Immature natural killer cell (primary cell): ENCODE results near the gene DOCK8. TPM values are rescaled to one million over a fixed set of nuclear protein-coding genes. Genes with fewer than 3 reads are reported as not detected.

Experiments used
- DNase-seq, 3 donors: peaks; one replicate each; pipeline ENCODE4 v3.0.0; 2022; ENCODE audit warnings: mixed read lengths in 1 of 3
- H3K27ac Mint-ChIP-seq, 6 donors: one replicate each; pipeline ENCODE4 v1.8.0; 2020; ENCODE audit warnings: mixed read lengths in 6 of 6, mild to moderate bottlenecking in 5 of 6, inconsistent platforms in 4 of 6, moderate library complexity in 3 of 6
- H3K27me3 Mint-ChIP-seq, 3 donors: one replicate each; pipeline ENCODE4 v1.8.0; 2020 to 2021; ENCODE audit warnings: low read depth in 3 of 3, mild to moderate bottlenecking in 3 of 3, mixed read lengths in 3 of 3, moderate library complexity in 3 of 3, inconsistent platforms in 1 of 3
- H3K36me3 Mint-ChIP-seq, 3 donors: one replicate each; pipeline ENCODE4 v1.8.0; 2020; ENCODE audit warnings: mixed read lengths in 3 of 3, inconsistent platforms in 2 of 3, mild to moderate bottlenecking in 2 of 3
- H3K4me1 Mint-ChIP-seq, 2 donors: one replicate each; pipeline ENCODE4 v1.8.0; 2020; ENCODE audit warnings: inconsistent platforms in 2 of 2, mild to moderate bottlenecking in 2 of 2, mixed read lengths in 2 of 2, moderate library complexity in 1 of 2
- H3K4me3 Mint-ChIP-seq, 5 donors: one replicate each; pipeline ENCODE4 v1.8.0; 2020; ENCODE audit warnings: mild to moderate bottlenecking in 5 of 5, mixed read lengths in 5 of 5, inconsistent platforms in 3 of 5, moderate library complexity in 3 of 5
- H3K9me3 Mint-ChIP-seq, 6 donors: one replicate each; pipeline ENCODE4 v1.8.0; 2020; ENCODE audit warnings: mild to moderate bottlenecking in 6 of 6, mixed read lengths in 6 of 6, inconsistent platforms in 4 of 6, moderate library complexity in 3 of 6
- polyA plus RNA-seq, 3 donors: library from polyadenylated mRNA; unstranded; fragments of 300-500 nt; fragmentation: Illumina TruSeq; gene quantifications; one replicate each; pipeline ENCODE4 v1.2.3, GENCODE V29; 2021

Gene DOCK8
- polyA plus RNA-seq, 3 donors from 2014 or later, result 15.3 to 81.9 (median 25.7) TPM

DNA sequence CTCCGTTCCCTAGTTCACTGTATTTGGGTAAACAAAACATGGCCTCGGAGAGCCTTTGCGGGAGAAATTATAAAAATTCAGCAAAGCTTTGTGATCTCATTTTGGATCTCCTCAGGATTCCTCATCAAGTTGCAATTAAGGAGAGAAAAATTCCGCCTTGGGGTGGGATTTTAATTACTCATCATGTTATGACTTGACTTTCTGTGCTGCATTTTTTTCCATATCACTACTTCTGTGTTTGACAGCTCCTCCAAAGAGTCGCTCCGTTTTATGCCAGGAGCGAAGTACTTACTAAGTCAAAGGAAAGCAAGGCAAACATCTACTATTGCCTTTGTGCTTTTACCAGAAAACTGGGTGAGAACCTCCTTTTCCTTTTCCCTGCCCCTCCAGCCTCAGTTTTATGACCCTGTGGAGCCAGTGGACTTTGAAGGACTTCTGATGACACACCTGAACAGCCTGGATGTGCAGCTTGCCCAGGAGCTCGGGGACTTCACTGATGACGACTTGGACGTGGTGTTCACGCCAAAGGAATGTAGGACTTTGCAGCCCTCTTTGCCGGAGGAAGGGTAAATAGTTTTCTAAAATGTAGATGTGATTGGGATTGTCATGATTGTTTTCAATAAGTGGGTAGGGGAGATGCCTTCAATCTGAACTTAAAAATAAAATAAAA lies 71.5 kb downstream of the DOCK8 start:
- peaks cover 0 to 7% (median 0%) of the 10 kb centered on the region in 3 donors for H3K27me3 Mint-ChIP-seq
- H3K4me1 Mint-ChIP-seq, result peaks cover 60 to 85% of the 10 kb centered on the region in 2 donors
- peaks cover 4 to 50% (median 28%) of the 10 kb centered on the region in 3 donors for H3K36me3 Mint-ChIP-seq
- no peak for DNase-seq
- peak overlapping the region in 5 of 6 donors; percentile 11 to 87 (median 71) for H3K27ac Mint-ChIP-seq
- H3K9me3 Mint-ChIP-seq, result no peaks in the 10 kb centered on the region
- H3K4me3 Mint-ChIP-seq, result no peak overlapping the region

DNA sequence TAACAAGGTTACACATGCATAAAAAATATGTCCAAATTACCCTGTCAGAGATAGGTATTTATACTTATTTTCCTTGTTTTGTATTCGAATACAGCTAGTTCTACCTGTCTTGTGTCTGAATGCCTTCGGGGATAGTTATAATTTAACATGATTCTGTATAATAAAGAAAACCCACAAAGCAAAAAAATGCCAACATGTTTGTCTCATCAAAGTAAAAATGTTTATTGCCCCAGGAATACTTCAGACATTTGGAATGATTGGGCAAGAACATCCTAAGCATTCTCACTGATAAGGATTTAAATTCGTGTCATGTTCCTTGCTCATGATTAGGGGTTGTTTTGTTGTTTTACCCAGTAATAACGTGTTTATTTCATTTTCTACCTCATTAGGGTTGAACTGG lies 74.5 kb downstream of the DOCK8 start:
- DNase-seq, result no peak
- peaks cover 0 to 2% (median 0%) of the 10 kb centered on the region in 3 donors for H3K27me3 Mint-ChIP-seq
- peaks cover 10 to 60% (median 33%) of the 10 kb centered on the region in 3 donors for H3K36me3 Mint-ChIP-seq
- no peak overlapping the region for H3K4me3 Mint-ChIP-seq
- no peaks in the 10 kb centered on the region for H3K9me3 Mint-ChIP-seq
- peak overlapping the region in 2 of 6 donors; percentile 39 to 47 for H3K27ac Mint-ChIP-seq
- H3K4me1 Mint-ChIP-seq, result peaks cover 41 to 73% of the 10 kb centered on the region in 2 donors

DNA sequence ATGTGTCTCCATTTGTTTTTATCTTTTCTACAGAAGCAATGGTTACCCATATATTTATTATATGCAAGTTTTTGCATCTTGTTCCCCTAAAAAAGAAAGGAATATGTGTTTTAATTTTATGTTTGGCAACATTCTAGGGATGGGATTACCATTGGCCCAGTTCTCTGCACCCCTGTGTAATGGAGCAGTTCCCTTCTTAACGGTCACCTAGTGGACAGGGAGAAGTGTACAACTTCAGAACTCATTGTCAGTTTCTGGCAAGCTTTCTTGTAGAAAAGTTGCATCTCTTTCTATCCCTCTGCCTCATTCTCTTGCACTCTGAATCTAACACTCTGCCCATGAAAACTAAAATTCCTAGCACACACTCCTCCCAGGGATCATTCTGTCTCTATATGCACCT lies 78.2 kb downstream of the DOCK8 start:
- Mint-ChIP-seq H3K9me3 (no peaks in the 10 kb centered on the region), H3K27ac (peak overlapping the region in 5 of 6 donors; percentile 1 to 29 (median 8)), H3K36me3 (peaks cover 13 to 39% (median 19%) of the 10 kb centered on the region in 3 donors), H3K4me1 (peaks cover 40 to 69% of the 10 kb centered on the region in 2 donors), H3K4me3 (no peak overlapping the region), H3K27me3 (peaks cover 0 to 2% (median 0%) of the 10 kb centered on the region in 3 donors)
- no peak for DNase-seq

DNA sequence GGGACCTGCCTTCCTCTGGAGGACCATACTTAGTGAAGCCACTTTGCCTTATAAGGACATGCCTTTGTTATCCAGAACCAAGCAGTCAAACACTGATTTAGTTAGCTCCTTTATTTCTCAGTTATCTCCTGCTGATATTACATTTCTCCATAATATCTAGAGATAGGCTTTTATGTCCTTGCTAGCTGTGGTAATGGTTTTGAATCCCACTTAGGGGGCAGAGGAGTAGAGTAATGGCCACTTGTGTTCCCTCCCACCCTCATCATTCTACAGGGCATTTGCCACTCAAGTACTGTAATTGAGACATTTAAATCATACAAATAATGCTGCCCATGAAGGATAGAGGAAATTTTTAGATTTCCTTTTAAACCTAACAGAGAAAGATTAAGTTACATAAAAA lies 80.9 kb downstream of the DOCK8 start:
- H3K27ac Mint-ChIP-seq, result peak overlapping the region in 3 of 6 donors; percentile 50 to 80 (median 50)

DNA sequence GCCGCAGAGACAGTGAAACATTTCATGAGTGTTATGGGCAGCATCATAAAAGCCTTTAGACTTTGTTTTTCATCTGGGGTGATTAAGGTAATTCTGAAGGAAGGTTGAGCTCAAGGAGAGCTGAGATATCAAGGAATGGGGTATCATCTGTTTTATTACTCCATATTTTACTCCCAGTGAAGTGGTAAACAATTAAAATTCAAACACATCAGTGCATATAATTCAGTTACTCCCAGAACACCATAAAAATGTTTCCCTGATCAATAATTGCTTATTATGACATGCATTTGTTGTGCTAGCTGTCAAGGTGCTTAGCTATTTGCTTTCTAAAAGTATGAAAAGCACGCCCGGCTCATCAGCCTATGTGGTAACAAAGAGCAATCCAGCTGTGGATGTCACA lies 81.7 kb downstream of the DOCK8 start:
- peaks cover 38 to 57% of the 10 kb centered on the region in 2 donors for H3K4me1 Mint-ChIP-seq
- H3K27me3 Mint-ChIP-seq, result peaks cover 0 to 2% (median 0%) of the 10 kb centered on the region in 3 donors
- peaks cover 17 to 36% (median 21%) of the 10 kb centered on the region in 3 donors for H3K36me3 Mint-ChIP-seq
- peak overlapping the region; percentile 12 to 80 (median 56) for H3K27ac Mint-ChIP-seq
- no peaks in the 10 kb centered on the region for H3K9me3 Mint-ChIP-seq
- peak overlapping the region in 1 of 5 donors; percentile 3 for H3K4me3 Mint-ChIP-seq
- no peak for DNase-seq

More for the DNA sequence above, 80.9 kb downstream of the DOCK8 start:
- no peaks in the 10 kb centered on the region for H3K9me3 Mint-ChIP-seq
- peaks cover 0 to 2% (median 0%) of the 10 kb centered on the region in 3 donors for H3K27me3 Mint-ChIP-seq
- no peak for DNase-seq
- H3K4me1 Mint-ChIP-seq, result peaks cover 38 to 59% of the 10 kb centered on the region in 2 donors
- peaks cover 10 to 31% (median 16%) of the 10 kb centered on the region in 3 donors for H3K36me3 Mint-ChIP-seq
- no peak overlapping the region for H3K4me3 Mint-ChIP-seq

DNA sequence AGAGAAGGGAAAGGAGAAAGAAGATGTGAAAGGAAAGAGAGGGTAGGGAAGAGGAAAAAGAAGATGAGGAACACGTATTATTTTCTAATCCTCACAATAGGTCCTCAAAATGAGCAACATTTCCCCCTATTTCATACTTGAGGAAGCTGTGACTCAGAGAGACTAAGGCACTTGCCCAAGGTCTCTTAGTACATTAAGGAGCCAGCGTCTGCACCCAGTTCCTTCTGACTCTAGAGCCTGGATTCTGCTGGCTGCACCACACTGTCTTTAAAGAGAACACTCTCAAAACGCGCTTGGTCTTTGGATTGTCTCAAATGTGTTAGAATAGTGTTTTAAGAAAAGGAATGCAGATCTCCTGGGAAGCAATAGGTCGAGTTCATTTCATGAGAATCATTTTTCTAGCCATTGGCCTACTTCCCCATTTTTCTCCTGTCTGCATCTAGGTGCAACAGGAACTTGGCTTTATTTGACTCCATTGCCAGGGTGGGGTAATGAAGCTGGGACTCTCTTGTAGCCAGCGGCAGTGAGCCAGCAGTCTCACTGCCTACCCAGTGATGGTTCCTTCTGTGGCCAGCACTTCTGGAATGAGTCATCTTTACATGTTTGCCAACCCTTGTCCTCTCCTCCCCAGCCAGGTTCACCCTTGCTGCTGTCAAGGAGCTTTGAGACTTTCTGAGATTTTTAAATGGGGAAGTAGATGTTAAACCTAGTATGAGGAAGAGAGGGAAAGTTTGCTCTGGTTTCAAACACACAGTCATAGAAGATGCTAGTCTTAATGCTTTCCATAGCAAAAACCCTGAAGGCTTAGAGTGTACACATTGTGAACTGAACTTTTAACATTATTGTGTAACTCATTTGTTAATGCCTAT lies 82.7 kb downstream of the DOCK8 start:
- peaks cover 38 to 61% of the 10 kb centered on the region in 2 donors for H3K4me1 Mint-ChIP-seq
- H3K9me3 Mint-ChIP-seq, result no peaks in the 10 kb centered on the region
- peaks cover 0 to 2% (median 0%) of the 10 kb centered on the region in 3 donors for H3K27me3 Mint-ChIP-seq
- H3K4me3 Mint-ChIP-seq, result peak overlapping the region; percentile 4 to 54 (median 46)
- no peak for DNase-seq
- H3K36me3 Mint-ChIP-seq, result peaks cover 17 to 36% (median 21%) of the 10 kb centered on the region in 3 donors
- H3K27ac Mint-ChIP-seq, result peak overlapping the region; percentile 54 to 80 (median 69)

DNA sequence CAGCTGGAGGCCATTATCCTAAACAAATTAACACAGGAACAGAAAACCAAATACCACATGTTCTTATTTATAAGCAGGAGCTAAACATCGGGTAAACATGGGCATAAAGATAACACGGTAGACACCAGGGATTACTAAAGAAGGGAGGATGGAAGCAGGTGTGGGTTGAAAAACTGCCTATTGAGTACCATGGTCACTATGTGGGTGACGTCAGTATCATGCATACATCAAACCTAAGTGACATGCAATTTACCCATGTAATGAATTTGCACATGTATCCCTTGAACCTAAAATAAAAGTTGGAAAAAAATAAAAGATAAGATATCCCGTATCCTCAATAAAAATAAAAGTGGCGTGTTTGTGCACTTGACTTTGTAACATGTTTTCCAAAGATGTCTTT lies 88.8 kb downstream of the DOCK8 start:
- peaks cover 16 to 32% (median 26%) of the 10 kb centered on the region in 3 donors for H3K36me3 Mint-ChIP-seq

DNA sequence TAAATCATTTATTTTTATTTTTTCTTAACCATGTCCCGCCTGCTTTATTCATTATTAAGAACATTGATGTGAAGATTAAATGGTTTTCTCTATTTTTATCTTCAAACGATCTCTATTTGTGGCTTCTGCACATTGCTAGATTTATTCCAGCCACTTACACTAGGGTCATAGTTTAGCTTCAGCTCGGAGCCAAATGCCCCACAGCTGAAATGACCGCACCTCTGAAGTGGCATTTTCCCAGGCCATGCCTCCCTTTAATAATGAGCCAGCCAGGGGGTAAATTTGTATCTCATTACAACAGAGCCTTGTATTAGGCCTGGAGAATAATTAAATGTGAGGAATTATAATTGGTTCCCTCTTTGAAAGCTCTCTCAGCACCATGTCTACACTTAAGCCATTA lies 89.4 kb downstream of the DOCK8 start:
- DNase-seq, result no peak
- Mint-ChIP-seq H3K4me1 (peaks cover 5 to 39% of the 10 kb centered on the region in 2 donors), H3K9me3 (no peaks in the 10 kb centered on the region), H3K27me3 (peaks cover 0 to 5% (median 0%) of the 10 kb centered on the region in 3 donors), H3K4me3 (no peak overlapping the region), H3K27ac (peak overlapping the region in 4 of 6 donors; percentile 18 to 40 (median 28)), H3K36me3 (peaks cover 16 to 35% (median 26%) of the 10 kb centered on the region in 3 donors)

More for the DNA sequence above, 88.8 kb downstream of the DOCK8 start:
- Mint-ChIP-seq H3K27ac (peak overlapping the region in 3 of 6 donors; percentile 14 to 36 (median 18)), H3K4me1 (peaks cover 5 to 39% of the 10 kb centered on the region in 2 donors), H3K9me3 (no peaks in the 10 kb centered on the region), H3K27me3 (peaks cover 0 to 5% (median 0%) of the 10 kb centered on the region in 3 donors), H3K4me3 (no peak overlapping the region)
- no peak for DNase-seq

DNA sequence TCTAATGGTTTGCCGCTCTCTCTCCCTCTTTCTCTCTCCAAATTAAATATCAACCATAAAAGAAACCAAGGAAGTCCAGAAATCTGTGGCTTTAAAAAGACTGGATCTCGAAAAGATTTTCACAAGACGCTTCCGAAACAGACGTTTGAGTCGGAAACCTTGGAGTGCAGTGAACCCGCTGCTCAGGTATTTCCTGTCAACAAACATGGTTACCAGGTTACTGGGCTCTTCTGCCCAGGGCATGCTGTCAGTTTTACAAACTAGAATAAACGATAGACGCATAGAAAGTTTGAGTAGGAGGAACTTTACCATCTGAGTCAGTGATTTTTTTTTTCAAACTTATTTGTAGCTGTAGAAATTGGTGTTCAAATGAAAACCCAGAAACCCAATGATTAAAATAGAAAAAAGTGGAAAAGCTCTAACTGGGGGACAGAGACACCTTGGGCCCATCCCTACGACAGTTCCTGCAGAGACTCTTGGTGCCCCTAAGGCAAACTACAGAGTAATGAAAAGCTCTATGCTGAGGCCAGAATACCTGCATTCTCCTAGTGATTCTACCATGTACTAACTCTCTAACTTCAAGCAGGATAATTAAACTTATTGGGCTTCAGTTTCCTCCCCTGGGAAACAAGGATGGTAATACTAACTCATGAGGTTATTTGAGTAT lies 90.0 kb downstream of the DOCK8 start:
- H3K9me3 Mint-ChIP-seq, result no peaks in the 10 kb centered on the region
- peaks cover 5 to 39% of the 10 kb centered on the region in 2 donors for H3K4me1 Mint-ChIP-seq
- DNase-seq, result no peak
- peak overlapping the region in 4 of 6 donors; percentile 12 to 40 (median 21) for H3K27ac Mint-ChIP-seq
- H3K27me3 Mint-ChIP-seq, result peaks cover 0 to 5% (median 0%) of the 10 kb centered on the region in 3 donors
- H3K4me3 Mint-ChIP-seq, result no peak overlapping the region
- H3K36me3 Mint-ChIP-seq, result peaks cover 16 to 35% (median 26%) of the 10 kb centered on the region in 3 donors

DNA sequence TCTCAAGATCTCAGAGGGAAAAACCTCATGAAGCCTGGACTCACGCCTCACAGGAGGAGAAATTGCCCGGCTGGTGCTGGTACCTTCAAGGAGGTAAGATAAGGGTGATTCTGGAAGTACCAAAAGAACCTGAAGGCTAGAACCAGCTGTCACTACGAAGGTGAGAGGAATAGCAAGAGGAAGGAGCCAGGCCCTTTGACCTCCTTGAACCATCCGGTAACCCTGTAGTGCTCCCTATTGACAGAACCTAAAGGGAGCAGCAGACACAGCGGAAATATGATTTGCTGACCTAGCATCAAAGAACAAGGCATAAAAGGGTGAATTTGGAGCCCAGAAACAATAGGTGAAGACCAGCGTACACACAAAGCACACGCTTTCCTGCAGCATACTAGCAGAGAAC lies 92.2 kb downstream of the DOCK8 start:
- Mint-ChIP-seq H3K36me3 (peaks cover 9 to 22% (median 13%) of the 10 kb centered on the region in 3 donors), H3K4me3 (no peak overlapping the region), H3K27me3 (peaks cover 0 to 5% (median 0%) of the 10 kb centered on the region in 3 donors), H3K27ac (peak overlapping the region in 5 of 6 donors; percentile 46 to 76 (median 66)), H3K9me3 (no peaks in the 10 kb centered on the region), H3K4me1 (peaks cover 2 to 31% of the 10 kb centered on the region in 2 donors)
- peak; percentile 45 to 61 (median 55) for DNase-seq

DNA sequence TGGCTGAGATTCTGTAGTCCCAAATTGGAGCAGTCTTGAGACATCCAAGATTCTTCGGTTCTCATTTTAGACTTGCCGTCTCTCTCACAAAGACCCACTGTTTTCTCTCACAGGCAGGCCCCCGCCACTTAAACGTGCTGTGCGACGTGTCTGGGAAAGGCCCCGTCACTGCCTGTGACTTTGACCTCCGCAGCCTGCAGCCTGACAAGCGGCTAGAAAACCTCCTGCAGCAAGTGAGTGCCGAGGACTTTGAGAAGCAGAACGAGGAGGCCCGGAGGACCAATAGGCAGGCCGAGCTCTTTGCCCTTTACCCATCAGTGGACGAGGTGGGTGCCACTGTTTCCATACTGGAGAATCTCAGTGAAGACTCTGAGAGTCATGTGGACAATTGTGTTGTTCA lies 97.2 kb downstream of the DOCK8 start:
- peaks cover 7 to 39% (median 11%) of the 10 kb centered on the region in 3 donors for H3K36me3 Mint-ChIP-seq
- no peak for DNase-seq
- H3K27ac Mint-ChIP-seq, result no peak overlapping the region
- H3K27me3 Mint-ChIP-seq, result peaks cover 0 to 1% (median 0%) of the 10 kb centered on the region in 3 donors
- no peak overlapping the region for H3K4me3 Mint-ChIP-seq
- no peaks in the 10 kb centered on the region for H3K9me3 Mint-ChIP-seq
- peaks cover 0 to 4% of the 10 kb centered on the region in 2 donors for H3K4me1 Mint-ChIP-seq

DNA sequence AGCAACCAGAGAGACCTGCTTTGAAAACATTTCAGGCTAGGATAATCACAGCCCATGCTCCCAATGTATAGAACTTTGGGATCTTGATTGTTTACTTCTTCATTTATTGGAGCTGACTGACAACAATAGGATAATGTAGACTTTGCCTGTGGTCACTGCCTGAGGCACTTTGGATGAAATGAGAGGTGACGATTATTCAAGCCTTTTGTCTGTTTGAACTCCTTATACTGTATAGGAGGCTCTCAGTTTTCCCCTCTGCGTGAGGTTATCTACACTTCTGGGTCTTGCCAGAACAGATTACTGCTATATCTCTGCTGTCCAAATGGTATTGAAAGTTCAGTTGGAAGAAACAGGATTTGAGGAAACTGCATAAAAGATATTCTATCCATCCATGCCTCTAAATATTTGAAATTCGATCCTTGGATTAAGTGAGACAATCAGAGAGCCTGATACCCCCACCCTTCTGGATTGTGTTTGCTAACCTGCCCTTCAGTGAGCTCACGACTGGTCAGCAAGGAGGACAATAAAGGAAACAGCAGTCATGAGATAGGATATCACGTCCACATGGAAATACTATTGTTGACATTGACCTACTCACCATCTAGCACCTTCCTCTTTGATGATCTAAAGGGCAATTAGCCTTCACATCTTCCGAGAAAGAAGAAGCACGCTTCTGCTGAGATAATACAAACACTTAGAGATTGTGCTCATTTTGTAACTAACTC lies 98.1 kb downstream of the DOCK8 start:
- H3K27me3 Mint-ChIP-seq, result no peaks in the 10 kb centered on the region

More for the DNA sequence above, 98.1 kb downstream of the DOCK8 start:
- Mint-ChIP-seq H3K4me3 (no peak overlapping the region), H3K27ac (no peak overlapping the region), H3K9me3 (no peaks in the 10 kb centered on the region), H3K4me1 (no peaks in the 10 kb centered on the region), H3K36me3 (peaks cover 8 to 43% (median 17%) of the 10 kb centered on the region in 3 donors)
- no peak for DNase-seq
